Activated gamma-delta T cell treated with Interleukin-2 at 50 U/mL for 16 hours (primary cell): ENCODE data around the gene DCLK3.

Source experiments
- DNase-seq: peaks from one replicate; pipeline ENCODE4 v3.0.0-alpha.2; 2020

Gene DCLK3, protein sequence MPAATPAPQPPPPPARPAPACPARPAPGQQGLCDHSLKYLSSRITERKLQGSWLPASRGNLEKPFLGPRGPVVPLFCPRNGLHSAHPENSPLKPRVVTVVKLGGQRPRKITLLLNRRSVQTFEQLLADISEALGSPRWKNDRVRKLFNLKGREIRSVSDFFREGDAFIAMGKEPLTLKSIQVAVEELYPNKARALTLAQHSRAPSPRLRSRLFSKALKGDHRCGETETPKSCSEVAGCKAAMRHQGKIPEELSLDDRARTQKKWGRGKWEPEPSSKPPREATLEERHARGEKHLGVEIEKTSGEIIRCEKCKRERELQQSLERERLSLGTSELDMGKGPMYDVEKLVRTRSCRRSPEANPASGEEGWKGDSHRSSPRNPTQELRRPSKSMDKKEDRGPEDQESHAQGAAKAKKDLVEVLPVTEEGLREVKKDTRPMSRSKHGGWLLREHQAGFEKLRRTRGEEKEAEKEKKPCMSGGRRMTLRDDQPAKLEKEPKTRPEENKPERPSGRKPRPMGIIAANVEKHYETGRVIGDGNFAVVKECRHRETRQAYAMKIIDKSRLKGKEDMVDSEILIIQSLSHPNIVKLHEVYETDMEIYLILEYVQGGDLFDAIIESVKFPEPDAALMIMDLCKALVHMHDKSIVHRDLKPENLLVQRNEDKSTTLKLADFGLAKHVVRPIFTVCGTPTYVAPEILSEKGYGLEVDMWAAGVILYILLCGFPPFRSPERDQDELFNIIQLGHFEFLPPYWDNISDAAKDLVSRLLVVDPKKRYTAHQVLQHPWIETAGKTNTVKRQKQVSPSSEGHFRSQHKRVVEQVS

GRCh38 chr3:36763850-36764703 is at the start of gene DCLK3:
Gene DCLK3 (minus strand): TSS chr3:36764553. CDS start chr3:36764263, 290 bp downstream.
- no peak for DNase-seq

- no peak for DNase-seq
Measured at GRCh38 chr3:36813305-36813704, 49.0 kb upstream of the DCLK3 start.

DNA sequence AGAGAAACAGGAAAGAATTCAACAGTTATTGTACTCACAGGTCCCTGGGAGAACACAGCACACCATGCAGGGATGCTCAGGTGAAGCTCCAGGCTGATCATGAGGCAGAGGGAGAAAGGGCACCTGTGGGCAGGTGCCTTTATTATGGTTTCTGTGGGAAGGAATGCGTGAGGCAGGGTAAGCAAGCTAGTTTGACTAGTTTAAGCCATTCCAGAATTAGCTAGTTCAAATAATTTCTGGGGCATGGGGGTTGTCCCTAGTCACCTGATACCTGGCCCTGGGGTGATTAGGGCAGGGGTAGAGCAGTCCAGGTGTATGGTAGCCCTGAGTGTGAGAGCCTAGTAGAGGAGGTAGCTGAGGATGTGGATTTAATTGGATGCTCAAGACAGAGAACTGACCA is 47.9 kb upstream of the DCLK3 start:
- no peak for DNase-seq

DNA sequence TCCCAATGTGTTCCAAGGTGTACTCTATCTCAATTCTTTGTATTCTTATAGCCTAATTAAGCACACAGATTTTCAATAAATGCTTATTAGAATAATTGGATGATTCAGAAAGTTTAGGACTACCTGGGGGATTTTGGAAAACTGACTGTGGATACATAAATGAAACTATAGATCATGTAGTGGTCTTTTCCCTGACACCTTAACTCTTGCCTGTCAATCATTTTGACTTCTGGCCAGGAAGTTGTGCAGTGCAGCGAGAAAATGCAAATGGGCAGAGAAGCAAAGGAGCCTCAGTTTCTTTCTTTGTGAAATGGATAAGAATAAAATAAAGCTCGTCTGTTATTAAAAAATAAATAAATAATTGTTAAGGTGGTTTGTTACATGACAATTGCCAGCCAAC is 47.4 kb upstream of the DCLK3 start:
- DNase-seq: no peak

DNA sequence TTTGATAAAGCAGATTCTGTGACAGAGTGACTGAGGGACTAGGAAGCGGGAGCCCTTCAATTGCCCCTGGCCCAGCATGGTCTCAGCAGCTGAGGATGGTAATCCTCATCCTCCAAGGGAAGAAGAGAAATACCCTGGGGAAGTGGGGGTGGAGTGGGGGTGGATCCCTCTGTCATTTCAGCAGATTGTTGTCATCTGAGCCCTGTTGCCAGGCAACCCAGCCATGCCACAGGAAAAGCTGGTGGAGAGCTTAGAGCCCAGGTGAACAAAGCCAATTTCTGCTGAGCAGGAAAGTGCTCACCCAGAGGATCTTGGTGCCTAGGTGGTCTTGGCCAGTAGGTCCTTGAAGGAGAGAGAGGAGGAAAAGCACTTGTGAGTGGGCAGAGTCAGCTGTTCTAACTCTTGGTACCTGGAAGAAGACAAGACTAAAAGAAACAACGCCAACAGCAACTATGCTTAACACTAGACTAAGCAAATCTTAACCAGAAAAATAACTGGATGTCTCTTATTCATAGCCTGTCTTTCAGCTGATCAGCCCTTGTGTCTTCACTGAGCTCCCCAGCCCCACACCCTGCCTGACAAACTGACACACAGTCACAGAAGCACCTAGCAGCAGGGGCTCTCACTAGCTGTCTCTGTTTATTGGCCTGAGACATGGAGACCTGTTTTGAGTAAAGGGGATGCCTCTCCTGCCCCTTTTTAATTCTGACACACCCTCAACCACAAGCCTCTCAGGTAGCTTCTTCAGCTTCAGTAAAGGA is 40.1 kb upstream of the DCLK3 start:
- no peak for DNase-seq

- no peak for DNase-seq
Measured at GRCh38 chr3:36803091-36803791, 38.9 kb upstream of the DCLK3 start.

- no peak for DNase-seq
Measured at GRCh38 chr3:36800533-36801116, 36.3 kb upstream of the DCLK3 start.

DNA sequence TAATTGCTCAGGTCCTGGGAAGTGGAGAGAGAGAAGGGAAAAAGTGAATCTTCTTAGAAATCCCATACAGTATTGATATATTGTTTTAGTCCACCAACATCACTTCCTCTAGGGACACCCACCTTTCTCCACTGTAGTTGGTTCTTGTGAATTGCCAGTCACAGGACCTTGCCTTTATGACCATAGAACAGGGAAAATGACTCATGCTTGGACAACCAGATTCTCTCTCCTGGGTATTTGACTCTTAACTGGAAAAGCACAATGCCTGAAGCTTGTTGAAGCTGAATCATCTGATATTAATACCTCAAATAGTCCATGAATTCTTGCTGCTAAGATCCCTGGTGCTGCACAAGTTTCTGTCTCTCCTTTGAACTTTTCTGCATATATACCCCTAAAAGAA is 32.5 kb upstream of the DCLK3 start:
- DNase-seq: no peak

GRCh38 chr3:36796161-36796560 is 31.8 kb upstream of the DCLK3 start:
- no peak for DNase-seq

DNA sequence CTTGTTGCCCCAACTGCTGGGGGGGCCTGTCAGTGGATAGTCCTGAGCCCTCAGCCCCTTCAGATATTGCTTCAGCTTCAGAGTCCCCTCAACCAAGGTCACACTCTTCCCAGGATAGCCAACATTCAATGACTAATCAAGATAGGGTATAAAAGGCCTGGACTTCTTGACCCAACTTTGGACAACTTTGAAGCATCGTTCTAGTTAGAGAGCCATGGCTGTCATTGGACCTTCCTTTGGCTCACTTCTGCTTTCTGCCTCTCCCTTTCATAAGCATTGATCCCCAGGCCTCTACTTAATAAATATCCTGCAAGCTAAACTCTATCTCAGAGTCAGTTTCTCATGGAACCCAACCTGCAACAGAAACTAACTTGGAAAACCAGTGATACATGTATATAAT is 31.3 kb upstream of the DCLK3 start:
- no peak for DNase-seq

DNA sequence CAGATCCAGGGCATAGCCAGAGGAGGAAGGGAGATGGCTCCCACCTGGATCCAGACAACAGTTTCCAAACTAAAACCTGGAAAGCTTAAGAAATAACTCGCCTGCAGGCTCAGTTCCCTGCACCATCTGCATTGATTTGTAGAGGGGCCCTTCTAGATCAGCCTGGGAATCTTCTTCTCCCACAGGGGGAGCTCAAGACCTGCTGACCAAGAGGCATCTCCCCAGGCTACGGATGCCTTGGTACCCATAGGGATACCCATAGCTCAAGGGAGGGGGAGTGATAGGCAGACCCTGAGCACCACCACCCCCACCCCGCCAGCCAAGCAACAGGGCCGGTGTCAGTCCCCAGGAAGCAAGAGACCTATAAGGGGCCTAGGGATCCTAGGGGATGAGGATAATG is 28.0 kb upstream of the DCLK3 start:
- no peak for DNase-seq

- DNase-seq: no peak
Measured at GRCh38 chr3:36790765-36791164, 26.4 kb upstream of the DCLK3 start.

GRCh38 chr3:36786921-36787890 is 22.9 kb upstream of the DCLK3 start:
- no peak for DNase-seq

- DNase-seq: no peak
Measured at GRCh38 chr3:36784138-36784635, 19.8 kb upstream of the DCLK3 start.

GRCh38 chr3:36777424-36778218 is 13.3 kb upstream of the DCLK3 start:
- no peak for DNase-seq

DNA sequence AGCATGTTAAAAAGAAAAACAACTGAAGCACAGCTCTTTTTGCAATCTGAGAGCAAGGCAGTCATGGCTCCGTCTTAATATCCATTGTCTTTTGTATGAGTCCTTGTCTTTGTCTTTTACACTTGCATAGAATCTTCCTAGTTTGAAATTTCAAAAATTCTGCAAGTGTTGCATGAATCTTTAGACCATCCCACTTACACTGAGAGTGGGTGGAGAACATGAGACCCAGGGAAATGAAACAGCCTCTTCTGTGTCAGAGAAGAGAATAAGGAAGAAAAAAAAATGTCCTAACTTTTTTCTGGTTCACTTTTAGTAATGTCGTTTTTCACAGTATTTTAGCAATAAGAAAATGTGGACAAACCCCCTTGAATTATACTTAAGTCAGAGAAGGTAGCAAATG is 12.1 kb upstream of the DCLK3 start:
- no peak for DNase-seq

- no peak for DNase-seq
Measured at GRCh38 chr3:36774052-36774451, 9.7 kb upstream of the DCLK3 start.

GRCh38 chr3:36771931-36772330 is 7.6 kb upstream of the DCLK3 start:
- DNase-seq: no peak

DNA sequence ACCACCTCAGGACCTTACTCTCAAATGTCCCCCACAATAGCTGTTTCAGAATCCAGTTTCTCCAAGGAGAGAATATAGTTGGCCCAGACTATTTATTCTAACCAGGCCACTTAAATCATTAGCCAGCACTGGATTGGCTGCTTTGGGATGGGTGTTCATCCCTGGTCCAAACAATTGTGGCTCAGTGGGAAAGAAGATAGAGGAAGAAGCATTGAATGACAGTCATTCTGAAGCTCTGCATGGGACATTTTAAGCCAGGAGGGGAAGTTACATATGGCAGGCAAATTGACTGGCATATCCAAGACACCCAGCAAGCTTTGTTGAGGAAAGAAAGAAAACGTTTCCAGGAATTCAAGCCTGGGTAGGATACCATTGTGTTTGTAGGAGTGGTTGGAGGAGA is 5.6 kb upstream of the DCLK3 start:
- DNase-seq: no peak
